ENCODE data around the gene PLCL1.
"Not testable (repeated sequence)": the region's sequence is repeated elsewhere in the genome, so short reads cannot be mapped to it uniquely, and the experiment has no call there.

Gene PLCL1

DNA sequence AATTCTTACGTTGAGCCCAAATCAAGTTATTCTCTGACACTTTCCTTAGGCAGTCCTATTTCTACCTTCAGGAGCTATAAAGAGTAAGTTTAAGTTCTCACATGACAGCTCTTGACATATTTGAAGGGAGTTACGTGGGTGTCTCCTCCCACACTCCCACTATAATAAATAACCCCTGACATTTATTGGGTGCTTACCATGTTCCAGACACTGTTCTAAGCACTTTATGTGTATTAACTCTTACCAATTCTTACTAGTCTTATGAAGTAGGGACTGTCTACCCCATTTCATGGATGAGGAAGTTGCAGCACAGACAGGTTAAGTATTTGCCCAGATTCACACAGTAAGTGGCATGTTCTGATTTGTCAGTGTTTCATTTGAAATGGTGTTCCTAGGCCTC is 17.9 kb downstream of the PLCL1 start:
- no peak for DNase-seq (ENCODE audit: low read depth)
- TF ChIP-seq, protein P1, sequence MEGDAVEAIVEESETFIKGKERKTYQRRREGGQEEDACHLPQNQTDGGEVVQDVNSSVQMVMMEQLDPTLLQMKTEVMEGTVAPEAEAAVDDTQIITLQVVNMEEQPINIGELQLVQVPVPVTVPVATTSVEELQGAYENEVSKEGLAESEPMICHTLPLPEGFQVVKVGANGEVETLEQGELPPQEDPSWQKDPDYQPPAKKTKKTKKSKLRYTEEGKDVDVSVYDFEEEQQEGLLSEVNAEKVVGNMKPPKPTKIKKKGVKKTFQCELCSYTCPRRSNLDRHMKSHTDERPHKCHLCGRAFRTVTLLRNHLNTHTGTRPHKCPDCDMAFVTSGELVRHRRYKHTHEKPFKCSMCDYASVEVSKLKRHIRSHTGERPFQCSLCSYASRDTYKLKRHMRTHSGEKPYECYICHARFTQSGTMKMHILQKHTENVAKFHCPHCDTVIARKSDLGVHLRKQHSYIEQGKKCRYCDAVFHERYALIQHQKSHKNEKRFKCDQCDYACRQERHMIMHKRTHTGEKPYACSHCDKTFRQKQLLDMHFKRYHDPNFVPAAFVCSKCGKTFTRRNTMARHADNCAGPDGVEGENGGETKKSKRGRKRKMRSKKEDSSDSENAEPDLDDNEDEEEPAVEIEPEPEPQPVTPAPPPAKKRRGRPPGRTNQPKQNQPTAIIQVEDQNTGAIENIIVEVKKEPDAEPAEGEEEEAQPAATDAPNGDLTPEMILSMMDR (conservative IDR thresholded peaks at IDR 0.05; ENCODE audit: control insufficient read depth, insufficient read depth, low read depth, low read length), result no peak
- no peak overlapping the region for H3K4me3 ChIP-seq (ENCODE audit: control insufficient read depth, low read depth, low read length)

DNA sequence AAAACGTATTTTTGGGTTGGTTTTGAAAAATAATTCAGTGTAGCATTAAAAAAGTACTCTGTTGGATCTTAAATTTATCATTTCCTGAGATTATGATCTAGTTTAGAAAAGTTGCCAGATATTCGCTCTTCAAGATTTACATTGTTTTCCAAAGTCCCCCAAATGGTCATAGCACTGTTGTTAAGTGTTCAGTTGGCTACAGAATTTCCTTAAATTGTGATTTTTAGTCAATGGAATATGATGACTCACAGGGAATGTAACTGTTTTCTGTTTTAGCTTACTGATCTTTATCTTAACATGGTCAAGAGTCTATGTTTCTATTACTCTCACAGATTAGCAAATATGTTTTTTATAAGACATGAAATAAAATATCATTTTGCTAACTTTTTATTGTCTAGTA is 23.2 kb downstream of the PLCL1 start:
- H3K4me3 ChIP-seq (ENCODE audit: control insufficient read depth, low read depth, low read length), result no peak overlapping the region
- no peak for DNase-seq (ENCODE audit: low read depth)
- TF ChIP-seq, protein P1 (conservative IDR thresholded peaks at IDR 0.05; ENCODE audit: control insufficient read depth, insufficient read depth, low read depth, low read length), result no peak

DNA sequence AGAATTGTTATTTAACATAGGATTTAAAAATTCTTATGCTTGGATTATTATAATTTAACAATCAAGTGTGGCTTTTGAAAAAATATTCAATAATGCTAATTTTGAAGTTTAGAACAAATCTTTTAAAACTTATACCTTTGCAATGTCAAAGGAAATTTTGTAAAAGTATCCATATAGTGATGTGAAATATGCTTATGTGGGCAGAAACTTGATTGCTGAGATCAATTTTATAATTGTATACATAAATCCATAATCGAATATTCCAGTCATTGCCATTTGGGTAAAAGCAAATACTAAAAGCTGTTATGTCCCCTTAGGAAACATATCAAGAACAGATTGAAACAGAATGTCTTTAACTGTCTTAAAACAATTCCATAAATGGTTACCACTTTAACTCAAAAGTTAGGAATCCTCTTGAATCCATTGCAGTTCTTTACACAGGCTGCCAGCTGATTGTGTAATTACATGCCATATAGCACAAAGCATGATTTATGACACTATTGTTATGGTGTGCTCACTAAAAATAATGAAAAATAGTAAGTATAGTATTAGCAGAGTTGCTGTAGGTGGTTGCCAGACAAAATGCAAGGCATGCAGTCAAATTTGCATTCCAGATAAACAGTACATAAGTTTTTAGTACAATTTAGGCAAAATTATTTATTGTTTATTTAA is 24.2 kb downstream of the PLCL1 start:
- H3K4me3 ChIP-seq (ENCODE audit: control insufficient read depth, low read depth, low read length), result no peak overlapping the region
- peak; percentile 44 for DNase-seq (ENCODE audit: low read depth)
- TF ChIP-seq, protein P1 (conservative IDR thresholded peaks at IDR 0.05; ENCODE audit: control insufficient read depth, insufficient read depth, low read depth, low read length), result no peak

DNA sequence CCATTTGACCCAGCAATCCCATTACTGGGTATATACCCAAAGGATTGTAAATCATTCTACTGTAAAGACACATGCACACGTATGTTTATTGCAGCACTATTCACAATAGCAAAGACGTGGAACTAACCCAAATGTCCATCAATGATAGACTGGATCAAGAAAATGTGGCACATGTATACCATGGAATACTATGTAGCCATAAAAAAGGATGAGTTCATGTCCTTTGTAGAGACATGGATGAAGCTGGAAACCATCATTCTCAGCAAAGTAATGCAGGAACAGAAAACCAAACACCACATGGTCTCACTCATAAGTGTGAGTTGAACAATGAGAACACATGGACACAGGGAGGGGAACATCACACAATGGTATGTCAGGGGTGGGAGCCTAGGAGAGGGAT is 30.4 kb downstream of the PLCL1 start:
- H3K4me3 ChIP-seq (ENCODE audit: control insufficient read depth, low read depth, low read length); DNase-seq (ENCODE audit: low read depth): not testable (repeated sequence)

DNA sequence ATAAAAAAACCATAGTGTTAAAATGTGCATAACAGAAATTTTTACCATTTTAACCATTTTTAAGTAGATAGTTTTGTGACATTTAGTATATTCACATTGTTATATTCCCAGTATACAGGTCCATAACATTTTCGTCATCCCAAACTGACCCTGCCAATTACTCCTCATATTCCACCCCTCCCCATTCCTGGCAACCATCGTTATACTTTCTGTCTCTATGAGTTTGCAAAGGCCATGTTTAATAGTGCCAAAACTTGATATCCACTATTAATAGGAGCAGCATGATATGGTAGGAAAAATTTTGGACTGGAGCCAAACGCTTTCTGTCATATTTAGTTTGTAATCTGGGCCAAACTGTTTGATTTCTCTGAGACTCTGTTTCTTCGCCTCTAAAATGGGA is 30.9 kb downstream of the PLCL1 start:
- TF ChIP-seq, protein P1 (conservative IDR thresholded peaks at IDR 0.05; ENCODE audit: control insufficient read depth, insufficient read depth, low read depth, low read length), result no peak
- no peak overlapping the region for H3K4me3 ChIP-seq (ENCODE audit: control insufficient read depth, low read depth, low read length)
- no peak for DNase-seq (ENCODE audit: low read depth)

DNA sequence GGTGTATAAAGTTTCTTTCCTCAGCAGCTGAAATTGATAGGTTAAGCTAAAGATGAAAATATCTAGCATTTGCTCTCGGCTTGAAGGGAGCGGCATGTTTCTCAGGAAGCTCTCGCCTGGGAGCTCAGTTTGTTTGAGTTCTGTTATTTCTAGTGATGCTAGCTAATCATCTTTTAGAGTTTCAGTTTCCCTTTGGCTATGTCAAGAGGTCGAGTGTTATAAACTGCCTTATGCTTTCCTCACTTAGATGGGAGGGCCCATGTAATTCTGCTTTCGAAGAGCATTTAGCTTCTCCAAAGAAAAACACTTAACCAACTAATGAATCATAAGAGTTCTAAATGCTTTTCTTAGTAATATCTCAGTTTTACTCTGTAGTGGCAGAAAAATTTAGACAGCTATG is 33.6 kb downstream of the PLCL1 start:
- H3K4me3 ChIP-seq (ENCODE audit: control insufficient read depth, low read depth, low read length), result no peak overlapping the region
- peak; percentile 58 for DNase-seq (ENCODE audit: low read depth)
- TF ChIP-seq, protein P1 (conservative IDR thresholded peaks at IDR 0.05; ENCODE audit: control insufficient read depth, insufficient read depth, low read depth, low read length), result no peak

DNA sequence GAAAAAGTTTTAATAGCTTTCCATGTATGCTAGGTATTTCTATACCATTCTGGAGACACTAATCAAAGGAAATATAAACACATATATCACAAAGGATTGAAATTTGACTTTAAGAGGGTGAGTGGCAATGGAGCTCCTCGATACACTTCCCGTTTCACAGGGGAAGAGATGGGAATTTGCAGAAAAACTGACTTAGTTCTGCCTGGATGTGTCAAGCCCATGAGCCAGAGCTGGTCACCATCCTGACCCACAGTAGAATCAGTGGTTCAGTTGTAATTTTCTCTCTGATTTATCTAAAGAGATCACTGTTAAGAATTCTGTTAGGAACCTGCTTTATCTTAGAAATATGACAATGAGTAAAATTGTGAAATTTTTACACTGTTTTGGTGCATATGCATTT is 34.2 kb downstream of the PLCL1 start:
- no peak overlapping the region for H3K4me3 ChIP-seq (ENCODE audit: control insufficient read depth, low read depth, low read length)
- TF ChIP-seq, protein P1 (conservative IDR thresholded peaks at IDR 0.05; ENCODE audit: control insufficient read depth, insufficient read depth, low read depth, low read length), result no peak
- peak; percentile 3 for DNase-seq (ENCODE audit: low read depth)

All from fibroblast of mammary gland (primary cell).